ENCODE measurements around the gene MORC1.

The MORC1 gene

GRCh38 chr3:109066864-109067263 is 51.1 kb downstream of the MORC1 start:
- TF ChIP-seq SIN3A (IDR thresholded peaks at IDR 0.05; ENCODE audit: borderline replicate concordance, insufficient read depth, low read length), result no peak
- no peak for TF ChIP-seq REST (IDR thresholded peaks at IDR 0.05; ENCODE audit: insufficient read depth in 1 of 2, low read depth in 2 of 2, low read length in 2 of 2)
- TF ChIP-seq POLR2AphosphoS5 (IDR thresholded peaks at IDR 0.05; ENCODE audit: low read depth, low read length), result no peak
- TF ChIP-seq TAF1 (IDR thresholded peaks at IDR 0.05; ENCODE audit: borderline replicate concordance, insufficient read depth, low read length), result no peak
- TF ChIP-seq FOXP2 (optimal IDR thresholded peaks at IDR 0.05; ENCODE audit: borderline replicate concordance, extremely low read depth, extremely low read length, insufficient read depth), result no peak

- TF ChIP-seq POLR2AphosphoS5 (IDR thresholded peaks at IDR 0.05; ENCODE audit: low read depth, low read length) (no peak), TAF1 (IDR thresholded peaks at IDR 0.05; ENCODE audit: borderline replicate concordance, insufficient read depth, low read length) (no peak), SIN3A (IDR thresholded peaks at IDR 0.05; ENCODE audit: borderline replicate concordance, insufficient read depth, low read length) (no peak), FOXP2 (optimal IDR thresholded peaks at IDR 0.05; ENCODE audit: borderline replicate concordance, extremely low read depth, extremely low read length, insufficient read depth) (no peak), REST (IDR thresholded peaks at IDR 0.05; ENCODE audit: insufficient read depth in 1 of 2, low read depth in 2 of 2, low read length in 2 of 2) (no peak)
Measured at GRCh38 chr3:109059264-109059663, 58.7 kb downstream of the MORC1 start.

GRCh38 chr3:109057616-109058015 is 60.3 kb downstream of the MORC1 start:
- TF ChIP-seq POLR2AphosphoS5 (IDR thresholded peaks at IDR 0.05; ENCODE audit: low read depth, low read length) (no peak), FOXP2 (optimal IDR thresholded peaks at IDR 0.05; ENCODE audit: borderline replicate concordance, extremely low read depth, extremely low read length, insufficient read depth) (no peak), SIN3A (IDR thresholded peaks at IDR 0.05; ENCODE audit: borderline replicate concordance, insufficient read depth, low read length) (no peak), REST (IDR thresholded peaks at IDR 0.05; ENCODE audit: insufficient read depth in 1 of 2, low read depth in 2 of 2, low read length in 2 of 2) (no peak), TAF1 (IDR thresholded peaks at IDR 0.05; ENCODE audit: borderline replicate concordance, insufficient read depth, low read length) (no peak)

- TF ChIP-seq FOXP2 (optimal IDR thresholded peaks at IDR 0.05; ENCODE audit: borderline replicate concordance, extremely low read depth, extremely low read length, insufficient read depth), result no peak
- TF ChIP-seq REST (IDR thresholded peaks at IDR 0.05; ENCODE audit: insufficient read depth in 1 of 2, low read depth in 2 of 2, low read length in 2 of 2), result no peak
- TF ChIP-seq TAF1 (IDR thresholded peaks at IDR 0.05; ENCODE audit: borderline replicate concordance, insufficient read depth, low read length), result no peak
- TF ChIP-seq SIN3A (IDR thresholded peaks at IDR 0.05; ENCODE audit: borderline replicate concordance, insufficient read depth, low read length), result no peak
- TF ChIP-seq POLR2AphosphoS5 (IDR thresholded peaks at IDR 0.05; ENCODE audit: low read depth, low read length), result no peak
Measured at GRCh38 chr3:109057056-109057455, 60.9 kb downstream of the MORC1 start.

Measured in PFSK-1 (cell line).